Lower leg skin (tissue), 3 donors: Measurements from ENCODE around the gene PPP1R12C.

Source experiments
- POLR2A ChIP-seq, 2 donors: fragments of 450-650 bp; IDR thresholded peaks; one replicate each; pipeline ENCODE4 v1.6.1; 2016 to 2017; ENCODE audit warnings: antibody characterized with exemption in 2 of 2, mild to moderate bottlenecking in 1 of 2, moderate library complexity in 1 of 2
- TF ChIP-seq, protein P1 (sequence below), 3 donors: fragments of 450-650 bp; IDR thresholded peaks; one replicate each; pipeline ENCODE4 v1.5.1; 2016; ENCODE audit warnings: antibody characterized with exemption in 3 of 3, mild to moderate bottlenecking in 3 of 3, moderate library complexity in 2 of 3

DNA sequence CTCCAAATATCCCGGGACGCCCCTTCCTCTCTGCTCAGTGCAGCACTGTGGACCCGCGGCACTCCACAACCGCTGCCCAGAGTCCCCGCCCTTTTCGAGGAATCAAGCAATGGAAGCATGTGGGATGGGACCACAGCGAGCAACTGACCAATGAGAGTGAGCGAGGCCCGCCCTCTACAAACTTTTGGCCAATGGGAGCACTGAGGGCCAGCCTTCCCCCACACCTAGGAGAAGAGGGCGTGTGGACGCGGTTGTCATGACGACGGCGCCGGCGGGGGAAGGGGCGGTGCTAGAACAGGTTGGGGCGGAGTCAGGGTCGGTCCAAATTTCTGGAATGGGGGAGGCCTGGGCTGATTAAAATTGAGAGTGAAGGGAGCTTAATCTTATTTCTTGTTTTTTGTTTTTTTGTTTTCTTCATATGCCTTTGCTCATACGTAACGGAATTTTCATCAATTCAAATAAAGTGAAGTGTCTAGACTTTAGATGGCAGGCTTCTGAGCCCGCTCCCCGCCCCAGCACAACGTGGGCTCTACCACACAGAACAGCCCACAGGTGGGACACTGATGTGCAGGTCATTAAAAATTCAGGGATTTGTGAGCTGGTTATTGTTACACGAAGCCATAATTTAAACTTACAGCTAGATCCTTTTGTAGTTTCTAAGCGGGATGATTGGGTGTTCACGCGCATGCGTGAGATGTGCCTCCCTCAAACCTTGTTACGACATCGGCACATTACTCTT, 49.3 kb upstream of the PPP1R12C start, which contains the start of gene DNAAF3:
- TF ChIP-seq, protein P1, sequence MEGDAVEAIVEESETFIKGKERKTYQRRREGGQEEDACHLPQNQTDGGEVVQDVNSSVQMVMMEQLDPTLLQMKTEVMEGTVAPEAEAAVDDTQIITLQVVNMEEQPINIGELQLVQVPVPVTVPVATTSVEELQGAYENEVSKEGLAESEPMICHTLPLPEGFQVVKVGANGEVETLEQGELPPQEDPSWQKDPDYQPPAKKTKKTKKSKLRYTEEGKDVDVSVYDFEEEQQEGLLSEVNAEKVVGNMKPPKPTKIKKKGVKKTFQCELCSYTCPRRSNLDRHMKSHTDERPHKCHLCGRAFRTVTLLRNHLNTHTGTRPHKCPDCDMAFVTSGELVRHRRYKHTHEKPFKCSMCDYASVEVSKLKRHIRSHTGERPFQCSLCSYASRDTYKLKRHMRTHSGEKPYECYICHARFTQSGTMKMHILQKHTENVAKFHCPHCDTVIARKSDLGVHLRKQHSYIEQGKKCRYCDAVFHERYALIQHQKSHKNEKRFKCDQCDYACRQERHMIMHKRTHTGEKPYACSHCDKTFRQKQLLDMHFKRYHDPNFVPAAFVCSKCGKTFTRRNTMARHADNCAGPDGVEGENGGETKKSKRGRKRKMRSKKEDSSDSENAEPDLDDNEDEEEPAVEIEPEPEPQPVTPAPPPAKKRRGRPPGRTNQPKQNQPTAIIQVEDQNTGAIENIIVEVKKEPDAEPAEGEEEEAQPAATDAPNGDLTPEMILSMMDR (IDR thresholded peaks at IDR 0.05), result no peak
- no peak for TF ChIP-seq POLR2A (IDR thresholded peaks at IDR 0.05)
